ENCODE measurements around the gene VAV2. TPM values are rescaled to one million over a fixed set of nuclear protein-coding genes. Genes with fewer than 3 reads are reported as not detected.

VAV2 gene
- total and polyA plus RNA-seq, 4 donors, result 13.0 to 28.2 (median 16.3) TPM

DNA sequence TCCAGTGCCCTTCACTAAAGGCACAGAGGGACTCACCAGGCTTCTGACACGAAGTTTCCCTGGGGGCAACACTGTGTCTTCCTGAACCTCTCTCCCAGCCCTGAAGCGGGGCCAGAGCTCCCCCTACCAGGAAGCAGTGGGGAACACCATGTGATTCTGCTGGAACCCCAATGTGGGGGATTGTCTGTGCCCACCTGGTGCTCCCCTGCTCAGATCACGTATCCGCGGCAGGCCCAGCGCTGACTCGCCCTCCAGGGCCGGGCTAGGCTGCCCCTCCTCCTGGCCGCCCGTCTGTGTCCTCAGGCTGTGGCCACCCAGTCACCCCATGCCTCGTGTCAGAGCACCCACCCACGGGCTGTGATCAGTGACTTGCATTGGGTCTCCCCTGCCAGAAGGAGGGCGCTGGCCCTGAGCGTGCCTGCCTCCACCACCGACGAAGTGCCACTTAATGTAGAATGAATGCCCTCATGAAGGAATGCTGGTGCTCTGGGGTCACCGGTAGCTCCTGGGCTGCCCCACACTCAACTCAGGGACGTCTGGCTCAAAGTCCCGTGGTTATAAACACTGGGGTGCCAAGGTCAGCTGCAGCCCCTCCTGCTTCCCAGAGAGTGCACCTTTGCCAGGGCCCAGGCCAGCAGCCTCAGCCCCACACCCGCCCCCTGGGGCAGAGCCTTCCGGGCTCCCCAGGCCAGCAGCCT is 276.1 kb downstream of the VAV2 start:
- whole genome bisulfite sequencing, 2 donors, result 64 to 81% methylated on average over 21 of the region's 21 CpGs
- TF ChIP-seq, protein P1, sequence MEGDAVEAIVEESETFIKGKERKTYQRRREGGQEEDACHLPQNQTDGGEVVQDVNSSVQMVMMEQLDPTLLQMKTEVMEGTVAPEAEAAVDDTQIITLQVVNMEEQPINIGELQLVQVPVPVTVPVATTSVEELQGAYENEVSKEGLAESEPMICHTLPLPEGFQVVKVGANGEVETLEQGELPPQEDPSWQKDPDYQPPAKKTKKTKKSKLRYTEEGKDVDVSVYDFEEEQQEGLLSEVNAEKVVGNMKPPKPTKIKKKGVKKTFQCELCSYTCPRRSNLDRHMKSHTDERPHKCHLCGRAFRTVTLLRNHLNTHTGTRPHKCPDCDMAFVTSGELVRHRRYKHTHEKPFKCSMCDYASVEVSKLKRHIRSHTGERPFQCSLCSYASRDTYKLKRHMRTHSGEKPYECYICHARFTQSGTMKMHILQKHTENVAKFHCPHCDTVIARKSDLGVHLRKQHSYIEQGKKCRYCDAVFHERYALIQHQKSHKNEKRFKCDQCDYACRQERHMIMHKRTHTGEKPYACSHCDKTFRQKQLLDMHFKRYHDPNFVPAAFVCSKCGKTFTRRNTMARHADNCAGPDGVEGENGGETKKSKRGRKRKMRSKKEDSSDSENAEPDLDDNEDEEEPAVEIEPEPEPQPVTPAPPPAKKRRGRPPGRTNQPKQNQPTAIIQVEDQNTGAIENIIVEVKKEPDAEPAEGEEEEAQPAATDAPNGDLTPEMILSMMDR (IDR thresholded peaks at IDR 0.05; ENCODE audit: control extremely low read depth, extremely low read depth), result no peak
- H3K9me3 ChIP-seq (ENCODE audit: control insufficient read depth in 4 of 4, insufficient read depth in 3 of 4, low read length in 3 of 4), result no peaks in the 10 kb centered on the region
- H3K9ac ChIP-seq (ENCODE audit: insufficient read depth in 1 of 2, low read length in 2 of 2), result no peak overlapping the region
- DNase-seq (peak; percentile 65 to 68 (median 65)), ATAC-seq (ENCODE audit: insufficient read depth, low FRiP score) (no peak)
- H3K27me3 ChIP-seq (ENCODE audit: control insufficient read depth in 3 of 3, insufficient read depth in 3 of 3, low read length in 2 of 3), result no peaks in the 10 kb centered on the region
- H3K4me3 ChIP-seq, result no peak overlapping the region
- H3K4me1 ChIP-seq (ENCODE audit: control insufficient read depth in 5 of 5, insufficient read depth in 5 of 5, low read length in 5 of 5), result peaks cover 0 to 28% (median 9%) of the 10 kb centered on the region in 5 donors
- peaks cover 0 to under 1% (median 0%) of the 10 kb centered on the region in 4 donors for H3K36me3 ChIP-seq (ENCODE audit: control insufficient read depth in 4 of 4, insufficient read depth in 4 of 4, low read length in 4 of 4)
- H3K27ac ChIP-seq (ENCODE audit: low read depth in 1 of 2, low read length in 1 of 2), result peak overlapping the region in 1 of 2 donors; percentile 43

DNA sequence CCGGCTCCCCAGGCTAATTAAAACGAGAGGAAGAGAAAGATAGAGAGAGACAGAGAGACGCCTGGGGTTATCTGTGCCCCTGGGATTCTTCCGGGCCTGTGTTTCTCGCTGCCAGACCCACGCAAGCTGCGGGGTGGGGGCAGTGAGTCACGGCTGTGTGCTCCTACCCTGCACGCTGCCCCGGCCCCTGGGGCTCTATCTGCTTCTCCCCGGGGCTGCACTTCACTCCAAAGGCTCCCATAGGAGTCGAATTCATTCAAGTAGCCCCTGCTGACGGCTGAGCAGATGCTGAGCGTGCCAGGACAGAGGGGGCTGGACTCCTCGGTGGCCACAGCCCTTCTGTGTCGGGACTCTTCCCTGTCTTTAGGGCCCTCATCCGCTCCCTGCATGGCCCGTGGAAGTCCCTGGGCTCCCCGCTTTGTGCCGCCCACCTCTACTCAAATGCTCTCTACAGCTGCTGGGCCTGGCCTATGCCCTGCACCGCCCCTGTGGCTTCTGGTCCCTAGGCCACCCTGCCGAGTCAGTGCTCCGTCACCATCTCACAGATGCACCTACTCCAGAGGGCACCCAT is 276.7 kb downstream of the VAV2 start:
- TF ChIP-seq, protein P1 (IDR thresholded peaks at IDR 0.05; ENCODE audit: control extremely low read depth, extremely low read depth), result no peak
- ATAC-seq (ENCODE audit: insufficient read depth, low FRiP score) (no peak), DNase-seq (no peak)
- Histone ChIP-seq H3K4me1 (ENCODE audit: control insufficient read depth in 5 of 5, insufficient read depth in 5 of 5, low read length in 5 of 5) (peaks cover 0 to 29% (median 9%) of the 10 kb centered on the region in 5 donors), H3K9me3 (ENCODE audit: control insufficient read depth in 4 of 4, insufficient read depth in 3 of 4, low read length in 3 of 4) (no peaks in the 10 kb centered on the region), H3K9ac (ENCODE audit: insufficient read depth in 1 of 2, low read length in 2 of 2) (no peak overlapping the region), H3K27me3 (ENCODE audit: control insufficient read depth in 3 of 3, insufficient read depth in 3 of 3, low read length in 2 of 3) (no peaks in the 10 kb centered on the region), H3K27ac (ENCODE audit: low read depth in 1 of 2, low read length in 1 of 2) (peak overlapping the region in 1 of 2 donors; percentile 43), H3K36me3 (ENCODE audit: control insufficient read depth in 4 of 4, insufficient read depth in 4 of 4, low read length in 4 of 4) (peaks cover 0 to 4% (median 0%) of the 10 kb centered on the region in 4 donors), H3K4me3 (no peak overlapping the region)
- 75 to 83% methylated on average over 23 of the region's 23 CpGs for WGBS, 2 donors

DNA sequence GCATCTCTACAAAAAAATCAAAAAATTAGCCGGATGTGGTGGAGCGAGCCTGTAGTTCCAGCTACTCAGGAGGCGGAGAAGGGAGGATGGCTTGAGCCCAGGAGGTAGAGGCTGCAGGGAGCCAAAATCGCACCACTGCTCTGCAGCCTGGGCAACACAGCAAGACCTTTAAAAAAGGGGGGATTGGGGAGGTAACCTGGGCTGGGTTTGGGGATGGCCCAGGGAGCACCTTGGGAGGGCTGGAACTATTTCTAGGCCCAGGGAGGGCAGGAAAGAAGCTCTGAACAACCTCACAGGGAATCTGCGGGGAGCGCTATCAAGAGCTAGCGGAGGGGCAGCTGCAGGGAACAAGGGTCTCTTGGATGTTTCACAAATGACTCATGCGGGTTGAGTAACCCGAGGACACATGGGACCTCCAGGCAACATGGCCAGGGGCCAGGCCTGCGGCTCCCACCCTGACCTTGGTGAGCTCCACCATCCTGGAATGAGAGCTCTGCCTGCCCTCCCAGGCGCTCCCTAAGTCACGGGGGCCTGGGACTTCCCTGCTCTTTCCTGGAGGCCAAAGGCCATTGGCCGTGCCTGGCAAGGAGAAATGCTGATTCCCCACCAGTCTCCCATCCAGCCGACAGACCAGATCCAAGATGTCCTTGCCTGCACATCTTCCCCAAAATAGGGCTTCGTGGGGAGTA is 277.4 kb downstream of the VAV2 start:
- DNase-seq (peak; percentile 59 to 71 (median 60)), ATAC-seq (ENCODE audit: insufficient read depth, low FRiP score) (no peak)
- peak overlapping the region in 1 of 2 donors; percentile 43 for H3K27ac ChIP-seq (ENCODE audit: low read depth in 1 of 2, low read length in 1 of 2)
- TF ChIP-seq, protein P1 (IDR thresholded peaks at IDR 0.05; ENCODE audit: control extremely low read depth, extremely low read depth), result no peak
- WGBS, 2 donors, result 80 to 91% methylated on average over 15 of the region's 15 CpGs
- no peak overlapping the region for H3K9ac ChIP-seq (ENCODE audit: insufficient read depth in 1 of 2, low read length in 2 of 2)
- H3K4me3 ChIP-seq, result no peak overlapping the region
- H3K4me1 ChIP-seq (ENCODE audit: control insufficient read depth in 5 of 5, insufficient read depth in 5 of 5, low read length in 5 of 5), result peaks cover 0 to 29% (median 9%) of the 10 kb centered on the region in 5 donors
- H3K9me3 ChIP-seq (ENCODE audit: control insufficient read depth in 4 of 4, insufficient read depth in 3 of 4, low read length in 3 of 4), result no peaks in the 10 kb centered on the region
- H3K36me3 ChIP-seq (ENCODE audit: control insufficient read depth in 4 of 4, insufficient read depth in 4 of 4, low read length in 4 of 4), result peaks cover 0 to 4% (median 0%) of the 10 kb centered on the region in 4 donors
- no peaks in the 10 kb centered on the region for H3K27me3 ChIP-seq (ENCODE audit: control insufficient read depth in 3 of 3, insufficient read depth in 3 of 3, low read length in 2 of 3)
